Adrenal gland (tissue), 12 donors: ENCODE results near the gene ASTN2. TPM values are rescaled to one million over a fixed set of nuclear protein-coding genes. Genes with fewer than 3 reads are reported as not detected.

ENCODE experiments used
- DNase-seq, 7 donors: peaks; one replicate each; pipeline ENCODE4 v3.0.0-alpha.2; 2019 to 2020
- H3K27ac ChIP-seq, 5 donors: fragments of 200-600 bp; sonication (generic) in 4 of 5; 1 replicate in 3 of 5; 2 replicates in 2 of 5; pipeline versions ENCODE4 v1.5.1 to v1.8.0; 2016 to 2020; ENCODE audit warnings: mild to moderate bottlenecking in 1 of 5
- H3K27me3 ChIP-seq: fragments of 200-600 bp; 2 replicates; pipeline ENCODE4 v1.8.0; 2021
- H3K36me3 ChIP-seq, 2 donors: fragments of 200-600 bp; replicated peaks in 1 of 2; 1 replicate in 1 of 2; 2 replicates in 1 of 2; pipeline versions ENCODE4 v1.5.1 to v1.8.0; 2018 to 2022
- H3K4me1 ChIP-seq, 2 donors: fragments of 200-600 bp; replicated peaks in 1 of 2; 1 replicate in 1 of 2; 2 replicates in 1 of 2; pipeline versions ENCODE4 v1.5.1 to v1.8.0; 2018 to 2021
- H3K4me3 ChIP-seq, 4 donors: fragments of 200-600 bp; sonication (generic) in 3 of 4; one replicate each; pipeline ENCODE4 v1.5.1; 2016 to 2018
- H3K9me3 ChIP-seq, 3 donors: fragments of 200-600 bp; sonication (generic) in 1 of 3; replicated peaks in 1 of 3; 1 replicate in 2 of 3; 2 replicates in 1 of 3; pipeline versions ENCODE4 v1.5.1 to v1.8.0; 2016 to 2021
- CTCF ChIP-seq, 6 experiments: fragments of 450-650 bp in 4 of 6; fragments of 200-600 bp in 2 of 6; sonication (generic) in 1 of 6; IDR thresholded peaks; 1 replicate in 5 of 6; 2 replicates in 1 of 6; pipeline versions ENCODE4 v1.5.1 to v1.8.0; 2016 to 2021; ENCODE audit warnings: antibody characterized with exemption in 6 of 6, mild to moderate bottlenecking in 2 of 6, moderate library complexity in 1 of 6
- POLR2A ChIP-seq, 2 donors: fragments of 450-650 bp; IDR thresholded peaks; one replicate each; pipeline ENCODE4 v1.6.1; 2017; ENCODE audit warnings: antibody characterized with exemption in 2 of 2, mild to moderate bottlenecking in 2 of 2, moderate library complexity in 1 of 2
- WGBS, 4 donors: extraction: QIAGEN DNeasy Blood & Tissue Kit in 2 of 4; methylation state at CpG; one replicate each; pipeline versions ENCODE4 v1.1.5 to v1.1.7; 2013 to 2017; 5-methylcytosine and 5-hydroxymethylcytosine counted together
- intact Hi-C, 2 donors: fragments of 100-400 bp; cut with DNase I; formaldehyde crosslinking; loops; one replicate each; pipeline versions ENCODE4 v1.14.1 to v1.15.0; 2022 to 2023
- polyA plus RNA-seq, 3 donors: library from polyadenylated mRNA; stranded (reverse); fragments of 200-250 nt in 2 of 3; fragments of 350-450 nt in 1 of 3; fragmentation: Illumina TruSeq in 1 of 3; extraction: RNeasy Lipid Tissue Mini Kit (QIAGEN cat#74804) in 1 of 3; gene quantifications; one replicate each; pipeline ENCODE4 v1.2.3, GENCODE V29; 2013 to 2014
- total RNA-seq, 9 donors: library from RNA; depleted of rRNA in 4 of 9; stranded (reverse); fragments of >200 nt in 4 of 9; fragments of 120-200 nt in 1 of 9; fragmentation: NEBNext Ultra II Directional in 1 of 9; extraction: Animal tissue kit (Norgen Biotek cat#: 25700) in 1 of 9; gene quantifications; one replicate each; pipeline versions ENCODE4 v1.1.0 to v1.2.4, GENCODE V29; 2013 to 2023
- donor health status: healthy with polysubstance abuse.
- donor health status: Bipolar disorder and iron deficiency.
- donor health status: DM: yes; HTN: yes; CAD: no.
- donor health status: DM: no; HTN: no; CAD: no.
- donor health status: DM: no; HTN: no; CAD: no.
- donor health status: DM: yes; HTN: yes; CAD: no.

Gene ASTN2
- total and polyA plus RNA-seq, 12 donors, result 2.5 to 15.6 (median 6.8) TPM

GRCh38 chr9:116471944-116472506 is 942.8 kb downstream of the ASTN2 start:
- no peak overlapping the region for H3K4me3 ChIP-seq
- peak overlapping the region in 2 of 5 donors; percentile 48 to 70 for H3K27ac ChIP-seq
- H3K4me1 ChIP-seq, result peaks cover 0 to 5% of the 10 kb centered on the region in 2 donors
- DNase-seq, result no peak
- WGBS, 4 donors, result 79 to 85% (median 83%) methylated on average over 7 of the region's 7 CpGs
- H3K9me3 ChIP-seq, result no peaks in the 10 kb centered on the region
- intact Hi-C loops, result no loop called here
- no peaks in the 10 kb centered on the region for H3K36me3 ChIP-seq
- no peaks in the 10 kb centered on the region for H3K27me3 ChIP-seq
- TF ChIP-seq CTCF (IDR thresholded peaks at IDR 0.05), result no peak
- no peak for TF ChIP-seq POLR2A (IDR thresholded peaks at IDR 0.05)

- Histone ChIP-seq H3K9me3 (no peaks in the 10 kb centered on the region), H3K36me3 (no peaks in the 10 kb centered on the region), H3K4me1 (no peaks in the 10 kb centered on the region), H3K27me3 (no peaks in the 10 kb centered on the region), H3K4me3 (no peak overlapping the region), H3K27ac (peak overlapping the region in 2 of 5 donors; percentile 48 to 70)
- peak; percentile 21 to 77 (median 61) for DNase-seq
- TF ChIP-seq POLR2A (IDR thresholded peaks at IDR 0.05) (no peak), CTCF (IDR thresholded peaks at IDR 0.05) (no peak)
- intact Hi-C loops, result no loop called here
- WGBS, 4 donors, result 46 to 67% (median 53%) methylated on average over 7 of the region's 7 CpGs
Observed at GRCh38 chr9:116471093-116471906, 943.6 kb downstream of the ASTN2 start.

DNA sequence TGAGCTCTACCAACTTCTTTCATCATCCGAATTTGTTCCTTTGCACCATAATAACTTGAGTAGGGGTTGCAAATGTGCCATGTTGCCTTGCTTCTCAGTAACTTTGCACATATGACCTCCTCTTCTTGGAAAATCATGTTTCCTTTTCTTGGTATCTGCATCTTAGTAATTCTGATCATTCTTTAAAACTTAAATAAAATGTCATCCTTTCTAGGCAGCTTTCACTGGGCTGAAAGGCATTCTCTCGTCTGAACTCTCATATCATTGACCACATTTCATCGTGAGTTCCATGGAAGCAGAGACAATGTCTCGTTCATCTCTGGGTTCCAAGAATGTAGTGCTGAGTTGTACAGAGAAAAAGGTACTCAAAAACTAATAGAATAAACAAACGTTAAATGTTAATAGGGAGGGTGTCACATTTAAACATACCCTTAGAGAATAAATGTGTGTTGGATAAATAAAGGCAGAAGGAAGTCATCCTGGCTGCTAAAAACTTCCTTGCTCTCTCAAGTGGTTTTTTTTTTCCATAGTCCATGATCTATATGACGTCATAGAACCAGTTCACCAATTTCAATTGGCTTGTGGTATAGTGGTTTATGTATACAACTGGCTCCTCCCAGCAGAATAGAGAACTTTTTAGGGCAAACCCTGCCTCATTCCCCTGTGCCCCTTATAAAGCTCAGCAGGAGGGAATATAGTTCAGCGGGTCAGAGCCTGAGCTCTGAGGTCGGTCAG is 945.9 kb downstream of the ASTN2 start:
- WGBS, 4 donors, result 83 to 90% (median 85%) methylated on average over 8 of the region's 8 CpGs
- Histone ChIP-seq H3K27me3 (no peaks in the 10 kb centered on the region), H3K9me3 (no peaks in the 10 kb centered on the region), H3K36me3 (no peaks in the 10 kb centered on the region), H3K4me3 (no peak overlapping the region), H3K27ac (no peak overlapping the region), H3K4me1 (no peaks in the 10 kb centered on the region)
- intact Hi-C loops, result no loop called here
- TF ChIP-seq POLR2A (IDR thresholded peaks at IDR 0.05) (no peak), CTCF (IDR thresholded peaks at IDR 0.05) (no peak)
- no peak for DNase-seq

DNA sequence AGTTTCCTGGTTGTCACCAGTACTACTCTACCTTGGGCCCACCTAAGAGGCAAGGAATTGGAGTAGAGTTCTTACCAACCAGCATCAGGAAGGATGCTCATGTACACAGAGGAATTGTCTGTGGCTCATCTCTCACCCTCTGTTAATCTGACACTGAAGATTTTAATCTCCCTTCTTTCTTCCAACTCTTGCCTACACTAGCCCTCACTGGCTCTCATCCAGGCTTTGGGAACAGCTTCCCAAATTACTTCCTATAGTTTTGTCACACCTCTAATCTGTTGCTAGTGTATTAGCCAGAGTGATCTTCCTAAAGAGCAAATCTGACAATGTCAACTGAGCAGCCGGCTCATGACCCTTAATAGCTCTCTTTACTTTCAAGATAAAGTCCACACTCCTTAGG is 946.5 kb downstream of the ASTN2 start:
- H3K9me3 ChIP-seq, result no peaks in the 10 kb centered on the region
- 81 to 91% (median 90%) methylated on average over 1 of the region's 1 CpG for WGBS, 4 donors
- H3K36me3 ChIP-seq, result no peaks in the 10 kb centered on the region
- intact Hi-C loops, result no loop called here
- no peak for DNase-seq
- no peak overlapping the region for H3K4me3 ChIP-seq
- no peak for TF ChIP-seq CTCF (IDR thresholded peaks at IDR 0.05)
- no peak for TF ChIP-seq POLR2A (IDR thresholded peaks at IDR 0.05)
- no peaks in the 10 kb centered on the region for H3K4me1 ChIP-seq
- no peaks in the 10 kb centered on the region for H3K27me3 ChIP-seq
- no peak overlapping the region for H3K27ac ChIP-seq
